Measurements from ENCODE around the gene RECQL5.

RECQL5 gene

GRCh38 chr17:75666959-75667790, at the start of gene RECQL5, which contains the start of gene SAP30BP:
Gene RECQL5 (minus strand): TSS chr17:75667154. CDS start chr17:75666557, 597 bp downstream.
Gene SAP30BP (plus strand): TSS chr17:75667338. CDS start chr17:75667373, 35 bp downstream.
- DNase-seq (ENCODE audit: low read depth in 4 of 4, low spot score in 1 of 4): peak; percentile 94 to 99 (median 96)

DNA sequence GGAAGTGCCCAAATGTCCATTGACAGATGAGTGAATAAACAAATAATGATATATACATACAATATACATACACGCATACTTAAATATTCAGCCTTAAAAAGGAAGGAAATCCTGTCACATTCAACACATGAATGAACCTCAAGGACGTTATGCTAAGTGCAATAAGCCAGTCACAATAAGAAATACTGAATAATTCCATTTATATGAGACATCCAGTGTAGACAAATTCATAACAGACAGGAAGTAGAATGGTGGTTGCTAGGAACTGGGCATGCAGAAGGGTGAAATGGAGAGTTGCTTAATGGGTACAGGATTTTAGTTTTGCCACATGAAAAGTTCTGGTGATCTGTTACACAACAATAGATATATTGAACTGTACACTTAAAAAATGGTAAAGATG, 45.5 kb upstream of the RECQL5 start:
- no peak for DNase-seq (ENCODE audit: low read depth in 4 of 4, low spot score in 1 of 4)

GRCh38 chr17:75707079-75707571, 40.2 kb upstream of the RECQL5 start:
- no peak for DNase-seq (ENCODE audit: low read depth in 4 of 4, low spot score in 1 of 4)

- no peak for DNase-seq (ENCODE audit: low read depth in 4 of 4, low spot score in 1 of 4)
Observed at GRCh38 chr17:75706042-75706728, 39.2 kb upstream of the RECQL5 start.

DNA sequence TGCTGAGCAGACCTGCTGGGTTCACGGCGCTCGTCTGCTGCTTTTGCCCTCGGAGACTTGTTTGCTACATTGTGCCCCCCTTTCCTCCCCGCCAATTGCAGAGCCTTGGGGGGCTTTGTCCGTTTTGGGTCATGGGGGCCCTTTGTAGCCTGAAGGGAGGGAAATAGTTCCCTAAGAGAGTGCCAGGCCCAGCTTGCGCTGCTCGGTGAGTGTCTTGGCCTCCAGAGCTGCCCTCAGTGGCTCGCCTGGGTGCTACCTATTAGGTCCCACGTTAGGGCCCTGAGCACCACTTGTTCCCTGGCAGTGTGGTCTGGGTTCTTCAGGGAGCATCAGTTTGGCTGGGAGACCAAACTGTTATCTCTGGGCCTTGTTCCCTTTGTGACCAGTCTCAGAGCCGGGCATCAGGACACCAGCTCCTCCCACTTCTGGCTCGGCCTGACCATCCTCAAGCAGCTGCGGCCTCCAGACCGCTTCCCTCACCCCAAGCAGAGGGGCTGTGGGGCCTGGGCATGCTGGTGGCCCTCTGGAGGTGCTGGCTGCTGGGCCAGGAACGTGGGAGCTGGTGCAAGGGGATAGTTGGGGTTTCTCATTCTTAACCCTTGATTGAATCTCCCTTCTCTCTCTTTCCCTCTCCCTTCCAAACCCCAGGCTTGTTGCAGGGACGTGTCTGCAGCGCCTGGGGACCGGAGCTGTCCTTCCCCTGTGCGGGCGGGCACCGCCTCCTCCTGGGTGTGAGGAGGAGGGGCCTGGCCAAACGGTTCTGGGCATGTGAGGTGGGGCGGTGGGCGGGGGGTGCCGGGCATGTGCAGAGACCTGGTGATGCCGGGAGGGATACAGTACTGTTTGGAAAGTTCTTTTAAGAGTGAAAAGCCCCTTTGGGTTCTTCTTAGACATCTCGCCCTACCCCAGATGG, 38.3 kb upstream of the RECQL5 start:
- no peak for DNase-seq (ENCODE audit: low read depth in 4 of 4, low spot score in 1 of 4)

GRCh38 chr17:75703591-75703990, 36.6 kb upstream of the RECQL5 start:
- no peak for DNase-seq (ENCODE audit: low read depth in 4 of 4, low spot score in 1 of 4)

DNA sequence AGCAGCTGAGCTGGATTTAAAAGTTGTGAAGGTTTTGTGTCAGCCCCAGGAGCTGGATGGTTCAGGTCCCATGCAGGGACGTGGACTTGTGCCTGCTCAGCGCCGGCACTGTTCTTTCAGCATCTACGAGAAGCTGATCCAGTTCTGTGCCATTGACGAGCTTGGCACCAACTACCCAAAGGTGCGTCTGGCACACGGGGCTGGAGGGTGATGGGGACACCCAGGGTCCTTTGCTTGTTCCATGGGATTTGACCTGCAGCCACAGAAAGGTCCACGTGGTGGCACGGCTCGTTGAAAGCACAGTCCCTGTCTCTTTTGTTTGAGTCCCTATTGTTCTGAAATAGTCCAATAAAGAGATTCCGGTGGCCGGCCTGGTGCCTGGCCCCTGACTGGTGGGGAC, 36.2 kb upstream of the RECQL5 start:
- DNase-seq (ENCODE audit: low read depth in 4 of 4, low spot score in 1 of 4): no peak

DNA sequence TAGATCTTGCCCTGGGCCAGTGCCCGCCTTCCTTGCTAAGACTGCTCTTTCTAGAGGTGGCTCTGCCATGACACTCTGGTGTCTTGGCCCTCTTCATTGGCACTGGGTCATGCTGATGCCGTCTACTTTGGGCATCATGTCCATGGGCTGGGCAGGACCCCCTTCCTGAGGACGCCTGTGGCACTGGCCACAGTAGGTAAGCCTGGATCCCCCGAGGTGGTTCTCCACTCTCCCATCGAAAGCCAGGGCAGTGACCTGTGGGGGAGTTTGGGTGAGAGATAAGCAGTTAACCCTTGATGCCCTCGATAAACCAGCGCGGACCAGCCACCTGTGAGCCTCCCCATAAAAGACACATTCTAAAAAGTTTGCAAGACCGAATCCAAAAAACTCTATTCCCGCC, 34.3 kb upstream of the RECQL5 start:
- DNase-seq (ENCODE audit: low read depth in 4 of 4, low spot score in 1 of 4): no peak

DNA sequence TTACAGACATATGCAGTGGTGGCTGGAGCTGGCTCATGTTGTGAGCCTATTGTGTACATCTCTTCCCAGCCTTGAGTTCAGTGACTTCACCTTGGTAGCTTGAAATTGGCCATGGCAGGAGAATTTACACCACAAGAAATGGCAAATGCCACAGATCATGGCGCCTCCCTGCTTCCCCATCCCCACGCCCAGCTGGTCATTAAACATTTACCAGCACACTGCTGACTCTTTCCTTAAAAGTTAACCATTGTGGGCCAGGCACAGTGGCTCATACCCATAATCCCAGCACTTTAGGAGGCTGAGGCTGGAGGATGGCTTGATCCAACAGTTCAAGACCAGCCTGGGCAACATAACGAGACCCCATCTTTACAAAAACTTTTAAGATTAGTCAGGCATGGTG, 31.7 kb upstream of the RECQL5 start:
- no peak for DNase-seq (ENCODE audit: low read depth in 4 of 4, low spot score in 1 of 4)

- DNase-seq (ENCODE audit: low read depth in 4 of 4, low spot score in 1 of 4): no peak
Observed at GRCh38 chr17:75697651-75698291, 30.8 kb upstream of the RECQL5 start.

GRCh38 chr17:75695830-75696271, 28.9 kb upstream of the RECQL5 start:
- no peak for DNase-seq (ENCODE audit: low read depth in 4 of 4, low spot score in 1 of 4)

GRCh38 chr17:75695141-75695829, 28.3 kb upstream of the RECQL5 start:
- no peak for DNase-seq (ENCODE audit: low read depth in 4 of 4, low spot score in 1 of 4)

- no peak for DNase-seq (ENCODE audit: low read depth in 4 of 4, low spot score in 1 of 4)
Observed at GRCh38 chr17:75694536-75694935, 27.6 kb upstream of the RECQL5 start.

DNA sequence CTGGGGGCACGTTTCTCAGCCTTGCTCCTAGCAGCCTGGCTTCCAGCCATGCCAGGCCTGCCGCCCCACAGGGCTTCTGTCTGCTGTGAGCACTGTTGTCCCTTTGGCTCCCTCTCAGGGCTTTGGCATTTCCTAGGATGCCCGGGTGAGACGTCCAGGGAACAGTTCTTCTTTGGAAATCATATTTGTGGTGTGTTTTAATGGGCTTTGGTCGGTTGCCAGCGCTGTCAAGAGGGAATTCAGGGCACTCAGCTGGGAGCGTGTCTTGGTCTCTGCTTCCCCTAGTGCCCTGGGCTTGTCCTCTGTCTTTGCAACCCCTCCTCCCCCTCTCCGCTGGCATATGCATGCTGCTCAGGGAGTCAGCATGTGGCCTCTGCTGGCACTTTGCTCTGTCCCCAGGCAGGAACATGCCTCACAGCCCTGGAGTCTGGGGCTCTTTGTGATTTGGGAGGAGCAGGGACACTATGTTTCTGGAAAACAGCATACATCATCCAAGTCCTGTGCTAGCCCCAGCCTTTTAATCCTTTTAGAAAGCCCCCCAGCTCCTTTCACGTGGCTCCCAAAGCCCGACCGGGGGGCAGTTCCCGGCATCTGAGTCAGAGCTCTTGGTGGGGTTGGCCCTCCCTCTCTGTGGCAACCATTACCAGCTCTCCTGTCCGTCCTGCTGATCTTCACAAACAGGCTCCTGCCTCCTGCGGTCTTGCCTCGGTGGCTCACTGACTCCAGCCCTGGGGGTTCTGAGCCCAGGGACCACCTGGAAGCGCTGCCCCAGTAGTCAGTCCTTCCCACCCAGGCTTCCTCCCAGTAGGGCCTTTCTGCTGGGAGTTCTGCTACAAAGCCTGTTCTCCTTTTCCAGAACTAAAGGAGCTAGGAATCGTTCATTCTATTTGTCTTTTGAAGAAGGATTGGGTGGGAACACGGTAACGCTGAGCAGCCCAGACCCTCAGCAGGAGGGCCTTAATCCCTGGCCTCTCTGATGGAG, 26.8 kb upstream of the RECQL5 start:
- no peak for DNase-seq (ENCODE audit: low read depth in 4 of 4, low spot score in 1 of 4)

GRCh38 chr17:75692976-75693375, 26.0 kb upstream of the RECQL5 start:
- no peak for DNase-seq (ENCODE audit: low read depth in 4 of 4, low spot score in 1 of 4)

GRCh38 chr17:75691801-75692626, 25.1 kb upstream of the RECQL5 start:
- DNase-seq (ENCODE audit: low read depth in 4 of 4, low spot score in 1 of 4): no peak

DNA sequence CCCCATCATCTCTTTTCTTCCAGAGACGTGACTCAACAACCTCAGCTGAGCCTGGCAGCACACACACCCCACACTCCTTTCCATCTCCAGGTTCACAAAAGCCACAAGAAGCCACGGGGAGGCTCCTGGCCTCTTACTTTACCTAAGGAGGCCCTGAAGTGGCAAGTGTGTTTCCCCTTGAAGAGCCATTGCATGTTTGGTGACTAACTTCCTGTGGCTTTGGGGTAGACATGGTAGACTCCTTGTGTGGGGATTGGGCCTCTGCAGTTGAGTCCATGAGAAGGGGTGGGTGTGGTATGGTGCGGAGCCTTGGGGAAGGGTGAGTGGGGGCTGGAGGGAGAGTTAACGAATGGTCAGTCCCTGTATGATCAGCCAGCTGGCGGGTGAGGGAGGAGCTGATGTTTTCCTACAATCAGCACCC, 24.4 kb upstream of the RECQL5 start:
- peak in 1 of 4 experiments; percentile 41 for DNase-seq (ENCODE audit: low read depth in 4 of 4, low spot score in 1 of 4)

DNA sequence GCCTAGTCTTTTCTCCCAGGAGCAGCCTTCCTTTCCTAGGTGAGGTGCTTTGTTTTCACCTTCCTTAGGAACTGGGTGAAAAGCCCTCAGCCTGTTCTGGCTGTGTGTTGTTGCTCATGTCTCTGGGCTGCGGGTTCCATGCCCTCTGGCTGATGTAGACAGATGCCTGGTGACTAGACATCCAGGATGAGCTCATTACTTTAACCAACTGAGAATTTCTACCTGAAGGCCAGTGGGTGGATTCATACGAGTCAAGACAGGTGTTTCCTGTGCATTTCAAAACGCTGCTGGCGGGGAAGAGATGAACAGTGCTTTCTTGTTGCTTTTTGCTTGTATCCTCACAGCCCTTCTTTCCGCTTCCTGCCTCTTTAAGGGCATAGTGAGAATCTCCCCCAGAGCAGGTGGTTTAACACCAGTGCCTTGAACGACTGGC, 22.5 kb upstream of the RECQL5 start:
- peak in 1 of 4 experiments; percentile 12 for DNase-seq (ENCODE audit: low read depth in 4 of 4, low spot score in 1 of 4)
